IMR-90 (cell line): Measurements from ENCODE around the gene ARMH1. TPM values are rescaled to one million over a fixed set of nuclear protein-coding genes. Genes with fewer than 3 reads are reported as not detected.

Source experiments
- microRNA-seq, 2 experiments: library from miRNA; stranded (forward) in 1 of 2; unstranded in 1 of 2; fragments of 10-50 nt in 1 of 2; fragments of <30 nt in 1 of 2; gene quantifications in 1 of 2; microRNA quantifications in 1 of 2; one replicate each; pipeline versions ENCODE3 to v1.1.0; 2013 to 2020; ENCODE audit not compliant: insufficient read depth in 1 of 2, insufficient read length in 1 of 2, unreplicated experiment in 1 of 2
- polyA plus RNA-seq, 3 experiments: library from polyadenylated mRNA; depleted of rRNA; stranded (reverse); fragments of >200 nt; gene quantifications; 2 replicates each; pipeline ENCODE4 v1.2.3, GENCODE V29; 2012; ENCODE audit warnings: low replicate concordance in 1 of 3
- small RNA-seq, 5 experiments: library from RNA; depleted of rRNA; stranded (forward); fragments of <200 nt; gene quantifications; one replicate each; pipeline ENCODE3, GENCODE V24; 2012
- total RNA-seq: library from RNA; depleted of rRNA; stranded (reverse); fragments of >200 nt; gene quantifications from 2 replicates; pipeline ENCODE4 v1.2.3, GENCODE V29; 2012; rRNA removed

Gene ARMH1
- total and polyA plus RNA-seq, 2 of the 4 experiments (the other 2 are of a cell fraction), result 0.36 to 0.72 TPM

Small RNA genes within 50 kb of the gene (microRNA-seq; reads per million reads assigned to microRNA genes)
- gene RNU5D-1 (ENCODE audit: insufficient read depth, insufficient read length), result 5.2 reads per million
- gene RNU5F-1 (ENCODE audit: insufficient read depth, insufficient read length), result not detected

Small RNA genes within 50 kb of the gene (small RNA-seq; reads per million reads assigned to genes)
- gene RNU5D-1 (610 to 31,002 (median 3,313) reads per million in 5 experiments), gene RNU5F-1 (14.1 to 3,494 (median 200) reads per million in 5 experiments)

Other genes with a start within 250 kb of the ARMH1 start
- gene TMEM53, start 233 bp upstream of the ARMH1 start, total RNA-seq, result 2.2 and 2.7 TPM in 2 replicates
- gene TMEM53, start 233 bp upstream of the ARMH1 start, polyA plus RNA-seq (2012; rRNA removed), result 6.3 and 8.1 TPM in 2 replicates
- not detected in 2 replicates for gene RNU5D-1, start 56.5 kb downstream of the ARMH1 start, total RNA-seq
- not detected in 2 replicates for gene RNU5D-1, start 56.5 kb downstream of the ARMH1 start, polyA plus RNA-seq (2012; rRNA removed)
- 40.5 and 45.0 TPM in 2 replicates for gene KIF2C, start 65.1 kb downstream of the ARMH1 start, total RNA-seq
- gene KIF2C, start 65.1 kb downstream of the ARMH1 start, polyA plus RNA-seq (2012; rRNA removed), result 30.7 and 31.6 TPM in 2 replicates
- gene RPS8, start 100.8 kb downstream of the ARMH1 start, total RNA-seq, result 1,837 and 2,171 TPM in 2 replicates
- gene RPS8, start 100.8 kb downstream of the ARMH1 start, polyA plus RNA-seq (2012; rRNA removed), result 2,128 and 2,255 TPM in 2 replicates
- not detected in 2 replicates for gene BEST4, start 113.5 kb downstream of the ARMH1 start, total RNA-seq
- 0.07 and 0.16 TPM in 2 replicates for gene BEST4, start 113.5 kb downstream of the ARMH1 start, polyA plus RNA-seq (2012; rRNA removed)
- gene PLK3, start 125.7 kb downstream of the ARMH1 start, total RNA-seq, result 15.3 and 15.8 TPM in 2 replicates
- gene PLK3, start 125.7 kb downstream of the ARMH1 start, polyA plus RNA-seq (2012; rRNA removed), result 51.6 and 52.5 TPM in 2 replicates
- 0.56 TPM in 1 of 2 replicates, not detected in the other for gene DYNLT4, start 132.6 kb downstream of the ARMH1 start, total RNA-seq
- gene DYNLT4, start 132.6 kb downstream of the ARMH1 start, polyA plus RNA-seq (2012; rRNA removed), result not detected in 2 replicates
- gene BTBD19, start 133.8 kb downstream of the ARMH1 start, total RNA-seq, result 0.56 and 0.90 TPM in 2 replicates
- gene BTBD19, start 133.8 kb downstream of the ARMH1 start, polyA plus RNA-seq (2012; rRNA removed), result 16.0 and 17.2 TPM in 2 replicates
- gene PTCH2, start 168.5 kb downstream of the ARMH1 start, total RNA-seq, result under 0.01 TPM in 2 replicates
- 0.56 and 0.66 TPM in 2 replicates for gene PTCH2, start 168.5 kb downstream of the ARMH1 start, polyA plus RNA-seq (2012; rRNA removed)